ENCODE data around the gene RNF212.

RNF212 gene

DNA sequence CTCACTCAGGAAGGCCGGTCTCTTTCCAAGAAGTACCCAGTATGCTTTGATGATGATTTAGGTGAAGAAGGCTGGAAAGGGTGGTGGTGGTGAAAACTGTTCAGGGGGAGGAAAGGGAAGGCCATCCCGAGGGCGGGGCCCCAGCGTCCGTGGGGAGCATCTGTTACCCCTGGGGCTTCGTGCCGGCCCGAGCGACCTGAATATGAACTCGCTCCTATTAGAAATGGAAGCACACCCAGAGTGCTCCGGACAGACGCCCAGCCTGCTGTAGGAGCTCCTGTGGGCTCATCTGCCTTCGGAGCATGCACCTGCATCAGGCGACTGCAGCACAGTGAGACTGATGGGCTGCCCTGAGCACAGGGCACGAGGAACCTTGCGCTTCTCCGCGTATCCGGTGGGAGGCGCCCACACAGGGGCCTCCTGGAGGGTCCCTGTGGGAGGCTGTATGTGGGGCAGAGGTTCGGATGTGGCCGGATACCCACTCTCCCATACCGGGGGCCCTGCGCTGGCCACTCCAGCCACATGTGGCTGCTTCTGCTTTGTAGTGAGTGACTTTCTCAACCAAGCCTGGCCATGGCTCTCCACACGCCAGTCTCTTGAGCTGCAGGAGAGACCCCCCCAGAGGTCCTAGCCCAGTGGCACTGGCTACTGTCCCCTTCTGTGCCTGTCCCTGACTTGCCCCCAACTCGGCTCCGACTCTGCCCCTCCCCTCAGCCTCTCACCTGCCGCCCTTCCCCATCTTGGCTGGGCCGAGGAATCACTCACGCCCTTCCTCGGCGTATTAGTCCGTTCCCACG lies 65.2 kb downstream of the RNF212 start:
- DNase-seq, result peak; percentile 36

- DNase-seq, result peak; percentile 43
Observed at GRCh38 chr4:1047106-1047975, 66.0 kb downstream of the RNF212 start.

GRCh38 chr4:1046581-1047011 lies 66.8 kb downstream of the RNF212 start:
- DNase-seq, result peak; percentile 93

GRCh38 chr4:1045595-1046201 lies 67.7 kb downstream of the RNF212 start:
- DNase-seq, result peak; percentile 42

DNA sequence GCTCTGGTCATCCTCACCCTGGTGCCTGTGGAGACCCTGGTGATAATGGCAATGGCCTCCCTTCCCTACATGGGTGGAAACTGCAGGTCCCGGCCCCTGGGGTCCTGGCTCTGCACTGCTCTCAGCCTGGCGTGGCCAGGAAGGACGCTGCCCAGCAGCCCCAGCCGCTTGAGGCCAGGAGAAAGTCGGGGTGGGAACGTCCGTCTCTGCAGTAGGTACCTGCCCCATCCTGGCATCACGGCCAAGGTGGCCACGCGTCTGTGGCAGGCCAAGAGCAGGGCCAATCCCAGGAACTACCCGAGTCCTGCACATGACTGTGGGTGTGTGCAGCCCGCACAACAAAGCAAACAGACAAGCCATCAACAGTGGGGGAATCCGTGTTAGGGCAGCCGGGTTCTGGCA lies 68.2 kb downstream of the RNF212 start:
- peak; percentile 39 for DNase-seq

GRCh38 chr4:1044469-1045192 lies 68.7 kb downstream of the RNF212 start:
- DNase-seq, result peak; percentile 54

- DNase-seq, result peak; percentile 83
Observed at GRCh38 chr4:1043651-1044468, 69.5 kb downstream of the RNF212 start.

- no peak for DNase-seq
Observed at GRCh38 chr4:1043162-1043561, 70.2 kb downstream of the RNF212 start.

DNA sequence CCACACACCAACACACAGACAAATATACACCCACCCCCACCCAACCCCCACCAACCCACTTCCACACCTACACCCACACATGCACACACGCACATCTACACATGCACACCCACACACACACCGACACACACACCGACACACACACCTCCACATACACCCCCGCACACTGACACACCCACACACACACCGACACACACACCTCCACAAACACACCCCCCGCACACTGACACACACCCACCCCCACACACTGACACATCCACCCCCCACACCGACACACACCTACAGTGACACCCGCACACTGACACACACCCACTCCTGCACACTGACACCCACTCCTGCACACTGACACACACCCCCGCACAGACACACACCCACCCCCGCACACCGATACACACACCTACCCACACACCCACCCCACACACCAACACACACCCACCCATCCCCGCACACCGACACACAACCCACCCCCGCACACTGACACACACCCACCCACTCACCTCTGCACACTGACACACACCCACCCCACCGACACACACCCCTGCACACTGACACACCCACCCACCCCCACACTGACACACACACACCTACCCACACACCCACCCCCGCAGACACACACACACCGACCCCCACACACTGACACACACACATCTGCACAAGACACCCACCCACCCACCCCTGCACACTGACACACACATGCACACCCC lies 70.9 kb downstream of the RNF212 start:
- no peak for DNase-seq

GRCh38 chr4:1041936-1042330 lies 71.4 kb downstream of the RNF212 start:
- DNase-seq, result no peak

GRCh38 chr4:1041147-1041935 lies 72.0 kb downstream of the RNF212 start:
- DNase-seq, result no peak

DNA sequence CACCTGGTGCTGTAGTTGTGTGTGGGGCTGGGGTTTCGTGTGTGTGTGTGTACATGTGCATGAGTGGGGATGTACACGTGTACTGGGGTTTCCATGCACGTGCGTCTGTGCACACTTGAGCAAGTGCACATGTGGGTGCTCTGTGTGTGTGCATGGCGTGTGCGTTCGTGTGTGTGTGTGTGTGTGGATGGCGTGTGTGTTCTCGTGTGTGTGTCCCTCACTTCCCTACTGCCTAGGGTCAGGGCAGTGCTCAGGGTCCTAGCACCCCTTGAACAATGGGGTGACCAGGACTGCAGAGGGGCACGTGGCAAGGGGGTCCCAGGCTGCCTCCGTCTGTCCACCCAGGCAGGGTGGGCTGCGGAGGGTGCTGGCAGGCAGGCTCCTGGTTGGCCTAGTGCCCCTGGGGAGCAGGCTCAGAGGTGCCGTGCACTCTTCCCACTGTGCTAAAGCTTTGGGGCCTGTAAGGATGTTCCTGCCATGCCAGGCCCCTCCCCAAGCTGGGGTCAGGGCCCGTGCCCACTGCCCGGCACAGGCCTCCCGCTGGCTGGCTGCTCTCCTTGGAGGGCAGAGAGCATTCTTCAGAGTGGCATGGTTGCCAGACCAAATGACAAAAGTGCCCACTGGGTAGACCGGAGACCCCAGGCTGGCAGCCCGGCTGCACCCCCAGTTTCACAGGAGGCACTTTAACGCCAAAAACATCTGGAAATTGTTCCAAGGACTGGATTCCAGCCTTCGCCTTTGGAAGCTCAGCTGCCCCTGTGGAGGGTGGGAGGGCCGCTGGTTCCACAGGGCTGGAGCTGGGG lies 72.8 kb downstream of the RNF212 start:
- no peak for DNase-seq

DNA sequence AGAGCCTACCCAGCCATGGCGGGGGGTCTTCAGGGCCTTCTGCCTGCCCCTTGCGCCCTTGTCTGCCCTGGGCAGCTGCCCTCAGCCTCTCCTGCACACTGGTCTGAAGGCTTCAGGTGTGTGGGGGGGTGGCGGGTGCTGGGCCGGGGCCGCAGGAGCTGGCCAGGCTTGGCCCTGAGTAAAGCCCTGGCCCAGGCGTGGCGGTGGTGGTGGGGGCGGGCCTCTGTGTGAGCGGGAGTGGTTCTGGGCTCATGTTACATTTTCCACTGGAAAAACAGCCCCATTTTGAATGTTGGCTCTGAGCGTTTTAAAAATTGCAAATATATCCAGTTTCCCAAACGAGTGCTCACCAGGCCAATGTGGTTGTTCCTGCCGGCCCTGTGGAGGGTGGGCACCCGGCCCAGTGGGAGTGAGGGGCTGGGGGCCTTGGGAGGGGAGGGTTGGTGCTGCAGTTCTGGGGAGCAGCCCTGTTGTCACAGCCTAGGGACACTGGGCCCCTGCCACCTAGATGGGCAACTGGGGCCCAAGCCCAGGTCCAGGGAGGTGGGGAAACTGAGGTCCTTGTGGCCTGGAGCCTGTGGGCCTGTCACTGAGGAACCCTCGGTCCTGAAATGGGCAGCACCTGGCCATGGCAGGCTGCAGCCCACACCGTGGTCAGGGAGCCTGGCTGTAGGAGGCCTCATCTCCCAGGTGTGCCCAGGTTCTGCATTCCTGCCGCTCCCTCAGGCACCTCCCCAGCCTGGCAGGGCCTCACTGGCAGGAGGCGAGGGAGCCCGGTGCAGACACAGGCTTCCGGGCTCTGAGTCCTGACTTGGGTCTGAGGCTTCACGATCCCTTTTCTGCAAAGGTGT lies 73.6 kb downstream of the RNF212 start:
- peak; percentile 81 for DNase-seq

DNA sequence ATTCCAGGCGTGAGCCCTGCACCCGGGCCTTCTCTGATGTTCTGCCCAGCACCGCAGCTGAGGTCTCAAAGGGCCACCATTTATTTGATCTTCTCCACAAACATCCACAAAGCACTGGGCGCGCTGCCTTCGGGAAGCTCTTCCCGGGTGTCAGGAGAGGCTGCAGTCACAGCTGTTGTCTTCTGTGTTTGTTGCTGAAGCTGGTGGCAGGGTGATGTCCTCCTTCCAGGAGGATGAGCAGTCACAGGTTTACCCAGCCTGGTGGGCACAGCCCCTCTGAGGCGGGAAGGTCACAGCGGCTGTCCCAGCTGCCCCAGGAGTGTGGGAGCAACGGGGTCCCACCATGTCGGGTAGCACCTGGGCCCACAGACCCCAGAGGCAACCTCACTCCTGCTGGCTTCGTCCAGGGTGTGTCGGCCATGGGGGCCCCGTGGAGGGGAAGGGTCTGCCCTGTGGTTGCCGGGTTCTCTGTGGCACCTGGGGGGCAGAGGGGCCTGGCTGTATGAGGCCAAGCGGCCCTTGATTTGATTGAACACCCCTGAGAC lies 74.3 kb downstream of the RNF212 start:
- no peak for DNase-seq

DNA sequence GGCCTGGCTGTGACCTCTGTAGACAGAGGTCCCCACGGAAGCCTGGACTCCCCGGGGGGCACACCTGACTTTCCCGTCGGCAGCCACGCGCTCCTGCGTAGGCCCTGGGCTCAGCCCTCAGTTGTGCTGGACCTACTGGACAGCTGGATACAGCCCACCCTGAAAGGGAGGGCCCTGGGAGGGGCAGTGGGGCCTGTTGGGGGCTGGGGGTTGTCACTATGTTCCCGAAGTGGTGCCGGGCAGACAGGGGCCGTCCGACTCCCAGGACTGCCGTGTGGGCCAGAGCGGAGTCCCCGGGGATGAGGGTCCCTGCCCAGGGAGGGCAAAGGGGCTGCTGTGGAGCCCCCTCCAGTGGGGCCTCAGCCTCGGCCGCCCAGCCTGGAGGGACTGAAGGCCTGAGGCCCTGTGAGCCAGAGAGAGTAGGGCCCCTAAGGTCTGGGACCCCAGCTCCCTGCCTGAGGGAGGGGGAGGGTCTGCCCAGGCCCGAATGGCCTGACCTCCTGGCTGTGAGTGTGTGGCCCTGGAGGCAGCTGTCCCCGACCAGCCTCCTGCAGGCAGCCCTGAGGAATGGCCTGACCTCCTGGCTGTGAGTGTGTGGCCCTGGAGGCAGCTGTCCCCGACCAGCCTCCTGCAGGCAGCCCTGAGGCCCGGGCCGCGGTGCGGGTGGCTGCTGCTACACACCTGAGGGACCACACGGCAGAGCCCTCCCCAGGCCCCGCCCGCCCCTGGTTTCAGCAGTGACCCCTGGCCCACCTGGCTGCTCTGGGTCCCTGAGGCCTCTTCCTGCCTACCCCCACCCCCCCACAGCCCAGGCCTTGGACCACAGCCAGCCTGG lies 76.2 kb downstream of the RNF212 start:
- DNase-seq, result no peak

- no peak for DNase-seq
Observed at GRCh38 chr4:1036095-1036494, 77.3 kb downstream of the RNF212 start.

DNA sequence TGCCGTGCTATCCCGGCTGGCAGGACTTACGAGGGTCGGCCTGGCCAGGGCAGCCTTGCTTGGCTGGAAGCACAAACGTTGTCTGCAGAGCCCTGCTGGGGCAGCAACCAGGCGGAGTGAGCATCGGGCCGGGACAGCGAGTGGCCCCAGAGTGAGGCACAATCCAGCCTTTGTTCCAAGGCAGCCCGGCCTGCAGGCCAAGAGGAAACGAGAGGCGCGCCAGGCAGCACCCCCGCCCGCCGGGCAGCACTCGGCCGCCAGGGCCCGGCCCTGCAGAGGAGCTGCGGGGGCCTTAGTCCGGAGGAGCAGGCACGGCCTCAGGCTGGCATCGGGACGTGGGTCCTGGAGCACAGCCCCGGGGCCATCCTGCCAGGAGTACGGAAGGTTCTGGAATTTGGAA lies 77.9 kb downstream of the RNF212 start:
- DNase-seq, result no peak

Measured in right forelimb (tissue), 1 donor.